Activated T-cell treated with anti-CD3 and anti-CD28 coated beads for 4 hours (primary cell): ENCODE results near the gene GPRC5D.

Experiments
- DNase-seq: peaks from one replicate; pipeline ENCODE4 v3.0.0-alpha.2; 2020

GPRC5D gene

DNA sequence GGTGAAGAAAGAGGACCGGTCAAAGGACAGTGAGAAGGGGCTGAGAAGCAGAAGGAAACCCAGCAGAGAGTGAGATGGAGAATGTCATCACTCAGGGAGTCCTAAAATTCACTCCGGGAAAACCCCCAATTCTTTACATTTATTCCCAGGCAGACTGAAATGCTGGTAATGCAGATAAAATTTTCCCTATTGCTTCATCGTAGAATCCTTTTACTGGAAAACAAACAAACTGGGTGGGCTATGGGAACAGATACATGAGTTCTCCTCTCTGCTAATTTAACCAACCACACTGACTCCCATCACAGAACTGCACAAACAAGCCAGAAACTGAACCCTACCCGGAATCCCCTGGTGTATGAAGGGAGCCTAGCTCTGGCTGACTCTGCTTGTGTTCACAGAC is 27.2 kb upstream of the GPRC5D start:
- no peak for DNase-seq

DNA sequence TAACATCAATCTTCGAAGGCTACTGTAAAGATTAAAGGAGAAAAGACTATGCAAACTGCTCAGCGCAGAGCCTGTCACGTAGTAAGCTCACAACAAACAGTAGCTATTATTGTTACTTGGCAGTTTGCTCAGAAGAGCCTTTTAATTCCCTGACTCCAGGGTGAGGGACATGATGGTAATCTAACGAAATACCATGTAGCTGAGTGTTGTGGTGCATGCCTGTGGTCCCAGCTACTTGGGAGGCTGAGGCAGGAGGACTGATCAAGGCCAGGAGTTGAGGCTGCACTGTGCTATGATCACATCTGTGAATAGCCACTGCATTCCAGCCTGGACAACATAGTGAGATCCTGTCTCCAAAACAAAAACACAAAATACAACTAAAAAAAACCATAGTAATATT is 25.3 kb upstream of the GPRC5D start:
- no peak for DNase-seq

DNA sequence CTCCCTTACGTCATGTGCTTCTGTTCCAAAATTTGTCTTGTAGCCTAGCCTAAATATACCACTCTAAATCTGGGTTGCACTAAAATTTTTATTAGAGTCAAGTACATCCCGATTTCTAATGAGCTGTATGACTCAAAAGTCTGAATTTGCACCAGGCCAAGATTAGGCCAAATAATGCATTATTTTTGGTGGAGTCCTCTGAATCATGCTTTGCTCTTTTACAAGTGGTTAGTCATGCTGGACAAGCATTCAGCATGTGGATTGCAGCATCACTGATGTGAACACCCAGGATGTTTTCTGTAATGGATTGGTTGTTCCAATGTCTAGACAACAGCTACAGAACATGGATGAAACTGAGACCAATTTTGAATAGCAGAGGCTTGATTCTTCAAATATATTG is 24.4 kb upstream of the GPRC5D start:
- no peak for DNase-seq

DNA sequence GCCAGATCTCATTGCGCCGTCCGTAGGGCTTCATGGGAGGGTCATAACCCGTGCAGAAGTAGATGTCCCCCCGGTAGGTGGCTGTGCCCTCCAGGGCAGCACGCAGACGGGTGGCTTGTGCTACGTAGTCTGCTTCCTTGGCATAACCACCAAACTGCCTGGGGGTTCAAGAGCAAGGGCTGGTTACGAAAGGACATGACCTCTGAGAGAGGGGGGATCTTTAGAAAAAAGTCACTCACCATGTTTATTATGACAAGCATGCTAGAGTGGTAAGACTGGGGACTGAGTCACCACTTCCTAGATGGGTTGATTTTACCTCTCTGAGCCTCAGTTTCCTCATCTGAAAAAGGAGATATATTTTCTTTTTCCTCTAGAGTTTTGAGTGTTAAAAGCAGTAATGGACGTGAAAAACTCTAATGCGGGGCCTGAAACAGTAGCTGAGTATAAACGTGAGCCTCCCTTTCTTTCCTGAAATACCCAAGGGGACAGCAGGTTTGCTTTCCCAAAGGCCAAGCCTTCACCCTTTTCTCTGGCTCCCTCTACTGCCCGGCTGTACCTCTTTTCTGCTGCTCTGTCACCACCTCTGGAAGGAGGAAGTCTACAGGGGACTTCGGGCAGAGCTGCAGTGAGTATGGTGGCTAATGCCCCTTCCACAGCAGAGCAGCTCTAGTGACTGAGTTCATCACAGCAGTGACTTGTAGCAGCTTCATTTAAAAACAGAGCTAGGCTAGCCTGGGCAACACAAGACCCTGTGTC is 23.5 kb upstream of the GPRC5D start:
- no peak for DNase-seq

DNA sequence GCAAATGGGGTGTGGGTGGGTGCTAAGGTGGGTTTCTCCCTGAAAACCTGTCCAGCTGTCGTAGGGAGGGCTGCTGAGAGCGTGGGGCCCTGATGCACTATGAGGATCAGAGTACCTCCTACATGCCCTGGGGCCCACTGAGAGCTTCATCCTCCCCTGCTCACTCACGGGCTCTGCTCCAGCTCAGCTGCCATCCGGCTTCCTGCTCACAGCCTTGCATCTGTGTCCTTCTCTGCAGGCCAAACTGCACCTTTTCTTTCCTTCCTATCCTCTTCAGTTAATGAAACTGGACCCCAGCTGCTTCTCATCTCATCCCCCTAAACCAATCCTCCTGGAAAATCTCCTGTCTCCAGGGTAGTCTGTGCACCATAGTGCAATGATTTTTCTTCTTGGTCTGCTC is 22.2 kb upstream of the GPRC5D start:
- DNase-seq: no peak

DNA sequence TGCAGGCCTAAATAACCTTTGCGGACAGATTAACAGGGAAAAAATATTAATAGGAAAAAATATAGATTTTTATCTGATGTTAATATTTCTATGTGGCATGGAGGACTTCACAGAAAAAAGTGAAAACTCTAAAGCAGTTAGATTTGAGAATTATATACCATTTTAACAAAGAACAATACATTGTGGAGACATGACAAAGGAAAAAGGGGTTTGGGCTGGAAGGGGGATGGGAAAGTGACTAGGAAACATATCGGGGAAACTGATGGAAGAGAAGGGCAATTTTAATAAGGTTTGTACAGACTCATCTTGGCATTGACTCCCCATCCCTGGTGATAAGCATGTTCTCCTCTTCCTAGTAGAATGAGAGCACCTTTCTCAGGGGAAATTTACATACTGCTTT is 21.0 kb upstream of the GPRC5D start:
- DNase-seq: no peak

DNA sequence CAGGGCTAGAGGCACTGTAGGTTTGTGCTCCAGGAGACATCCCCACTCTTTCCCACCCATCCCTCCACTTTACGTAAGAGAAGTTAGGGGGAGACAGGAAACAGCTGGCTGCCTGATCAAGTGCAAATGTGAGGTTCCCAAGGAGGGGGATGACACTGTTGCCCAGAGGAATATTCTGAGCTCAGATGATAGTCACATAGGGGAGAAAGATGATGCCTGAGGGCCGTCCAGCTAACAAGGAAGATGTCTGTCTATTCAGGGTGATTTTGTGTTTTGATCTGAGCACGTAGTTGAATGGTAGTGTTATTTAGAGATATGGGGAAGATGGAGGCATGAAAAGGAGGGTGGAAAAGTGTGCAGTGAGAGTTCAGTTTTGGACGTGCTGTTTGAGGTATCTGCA is 13.9 kb upstream of the GPRC5D start:
- no peak for DNase-seq

DNA sequence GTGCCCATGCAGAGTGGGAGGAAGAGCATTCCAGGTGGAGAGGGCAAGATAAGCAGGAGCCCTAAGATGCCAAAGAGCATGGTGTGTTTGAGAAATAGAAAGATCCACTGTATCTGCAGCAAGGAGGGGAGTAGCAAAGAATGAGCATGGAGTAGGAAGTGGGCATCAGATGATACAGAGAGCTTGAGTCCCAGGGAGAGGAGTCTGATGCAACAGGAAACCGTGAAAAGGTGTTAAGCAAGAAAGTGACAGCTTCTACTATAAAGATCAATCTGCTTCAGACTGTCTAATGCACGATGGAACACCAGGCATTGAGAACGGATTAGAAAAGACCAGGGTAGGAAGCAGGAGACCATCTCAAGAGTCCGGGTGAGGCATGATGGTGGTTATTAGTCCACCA is 12.3 kb upstream of the GPRC5D start:
- no peak for DNase-seq

DNA sequence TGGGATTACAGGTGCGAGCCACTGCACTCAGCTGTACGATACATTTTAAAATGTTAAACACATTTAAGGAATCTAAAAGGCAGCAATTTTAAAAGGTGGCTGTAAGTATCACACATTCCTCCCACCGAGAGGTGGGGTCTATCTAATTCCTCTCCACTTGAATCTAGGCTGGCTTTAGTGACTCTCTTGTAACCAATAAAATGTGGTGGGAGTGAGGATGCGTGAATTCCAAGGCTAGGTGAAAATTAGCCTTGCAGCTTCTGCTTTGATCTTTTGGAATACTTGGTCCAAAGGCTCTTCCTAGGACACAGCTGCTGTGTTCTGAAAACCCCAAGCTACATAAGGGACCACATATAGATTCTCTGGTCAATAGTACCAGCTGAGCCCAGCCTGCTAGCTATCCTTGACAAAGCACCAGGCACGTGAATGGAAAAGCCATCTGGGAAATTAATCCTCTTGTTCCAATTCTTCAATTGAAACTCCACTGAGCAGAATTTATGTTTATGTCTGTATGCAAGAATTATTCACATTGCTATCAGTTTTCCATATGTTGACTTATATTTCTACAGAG is 8.8 kb upstream of the GPRC5D start:
- DNase-seq: no peak

DNA sequence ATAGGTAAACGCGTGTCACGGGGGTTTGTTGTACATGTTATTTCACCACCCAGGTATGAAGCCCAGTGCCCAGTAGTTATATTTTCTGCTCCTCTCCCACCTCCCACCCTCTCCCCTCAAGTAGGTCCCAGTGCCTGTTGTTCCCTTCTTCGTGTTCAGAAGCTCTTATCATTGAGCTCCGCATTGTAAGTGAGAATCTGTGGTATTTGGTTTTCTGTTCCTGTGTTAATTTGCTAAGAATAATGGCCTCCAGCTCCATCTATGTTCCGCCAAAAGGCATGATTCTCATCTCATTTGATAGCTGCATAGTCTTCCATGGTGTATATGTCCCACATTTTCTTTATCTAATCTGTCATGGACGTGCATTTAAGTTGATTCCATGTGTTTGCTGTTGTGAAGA is 6.9 kb upstream of the GPRC5D start:
- no peak for DNase-seq

DNA sequence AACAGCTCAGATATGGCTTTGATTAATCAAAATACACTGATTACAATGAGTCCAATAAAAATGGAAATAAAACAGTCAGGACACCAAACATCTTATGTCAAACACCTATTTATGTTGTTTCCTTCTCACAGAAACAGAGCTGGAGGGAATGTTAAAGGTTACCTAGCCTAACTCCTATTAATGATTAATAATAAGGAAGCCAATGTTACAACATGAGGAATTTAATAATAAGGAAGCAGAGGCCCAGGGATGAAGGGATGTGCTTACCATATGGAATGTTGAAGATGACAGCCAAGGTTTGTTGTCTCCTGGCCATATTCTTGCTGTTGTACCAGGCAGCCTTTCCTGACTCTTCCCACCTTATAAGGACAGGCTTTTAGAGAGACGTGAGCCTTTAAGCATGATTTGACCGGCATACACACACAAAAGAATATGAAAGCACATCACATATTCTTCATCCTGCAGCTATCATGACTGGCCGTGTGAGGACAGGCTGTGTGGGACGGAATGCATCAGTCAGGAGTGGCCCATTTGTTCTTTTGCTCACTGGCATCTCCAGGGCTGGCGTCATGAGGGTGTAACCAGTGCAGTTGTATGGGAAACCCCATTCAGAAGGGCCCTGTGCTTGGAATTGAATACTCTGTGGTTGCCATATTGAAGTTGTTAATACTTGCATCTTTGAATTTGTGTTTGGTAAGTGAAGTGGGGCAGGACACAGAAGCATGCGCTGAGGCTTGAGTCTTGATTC is 3.1 kb upstream of the GPRC5D start:
- DNase-seq: no peak

DNA sequence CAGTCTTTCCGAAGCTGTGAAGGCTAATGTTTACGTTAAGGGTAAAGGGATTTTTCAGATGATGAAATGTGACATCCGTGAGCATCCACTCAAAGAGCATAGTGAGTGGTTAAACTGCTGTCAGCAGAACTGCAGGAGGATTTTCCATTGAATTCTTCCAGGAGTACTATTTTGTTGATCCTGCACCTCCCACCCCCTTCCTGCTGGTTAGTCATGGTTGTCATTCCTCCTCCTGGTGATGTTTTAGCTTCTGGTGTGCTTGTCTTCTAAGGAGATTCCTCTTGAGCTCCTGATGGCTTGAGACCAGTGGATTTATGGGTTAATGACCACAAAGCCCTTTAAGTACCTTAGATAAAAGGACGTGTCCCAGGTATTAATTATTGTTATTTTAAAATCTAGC is 2.4 kb upstream of the GPRC5D start:
- no peak for DNase-seq

DNA sequence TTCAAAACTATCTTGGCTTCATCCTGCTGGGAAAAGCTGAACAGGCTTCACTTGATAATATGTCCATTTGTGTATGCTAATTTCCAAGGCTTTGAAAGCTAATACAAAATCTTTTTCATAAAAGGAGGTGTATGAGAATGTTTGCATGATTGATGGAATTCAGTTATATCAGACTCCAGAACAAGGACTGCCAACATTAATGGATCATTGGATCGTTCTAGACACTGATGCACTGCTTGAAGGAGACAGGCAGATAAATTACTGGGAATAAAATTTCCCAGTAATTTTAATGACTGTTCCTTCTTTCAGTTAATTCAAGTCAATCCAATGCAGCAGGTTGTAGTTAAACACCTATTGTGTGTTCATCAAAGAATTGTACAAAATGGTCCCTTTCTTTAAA is 466 bp downstream of the GPRC5D start:
- DNase-seq: no peak

DNA sequence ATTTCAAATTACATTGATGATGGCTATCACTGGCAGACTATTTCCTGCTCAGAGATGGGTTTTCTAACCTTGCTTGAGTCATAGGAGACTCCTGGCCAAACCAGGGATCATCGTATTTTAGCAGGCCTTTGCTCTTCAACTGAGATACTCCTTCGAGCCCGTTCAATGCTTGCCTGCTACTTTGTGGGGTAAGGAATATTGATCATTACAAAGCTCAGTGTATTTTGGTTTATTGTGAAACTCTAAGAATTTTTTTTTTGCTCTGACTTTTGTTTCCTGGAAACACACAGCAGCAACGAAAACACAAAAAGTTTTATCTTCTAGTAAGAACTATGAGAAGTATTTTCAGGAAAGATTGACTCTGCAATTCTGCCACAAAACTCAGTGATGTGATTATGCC is 4.1 kb downstream of the GPRC5D start:
- no peak for DNase-seq

DNA sequence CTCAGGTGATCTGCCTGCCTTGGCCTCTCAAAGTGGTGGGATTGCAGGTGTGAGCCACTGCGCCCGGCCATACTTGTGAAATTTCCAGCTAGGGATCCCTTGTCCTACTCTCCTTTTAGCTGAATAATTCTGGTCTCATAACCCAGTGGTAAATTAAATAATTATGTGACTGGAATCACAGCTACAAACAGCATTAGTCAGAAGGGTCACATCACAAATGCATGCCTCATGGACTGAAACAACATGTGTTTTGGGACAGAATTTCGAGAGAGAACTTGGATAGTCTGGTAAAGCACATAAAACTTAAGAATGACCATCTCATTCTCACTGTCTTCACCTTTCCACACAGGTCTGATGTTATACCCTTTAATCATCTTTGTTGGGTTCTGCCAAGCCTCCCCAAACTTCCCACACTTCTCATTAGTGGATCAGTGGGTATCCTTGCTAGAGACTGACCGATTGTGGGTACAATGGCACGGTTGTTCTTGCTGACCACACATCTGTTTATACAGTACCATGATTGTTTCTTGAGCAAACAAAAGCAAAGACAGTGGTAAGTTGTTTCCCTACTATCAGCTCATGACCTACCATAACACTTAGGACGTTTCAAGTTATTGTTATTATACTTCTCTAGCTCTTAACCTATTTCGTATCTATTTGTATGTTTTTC is 5.1 kb downstream of the GPRC5D start:
- DNase-seq: no peak

DNA sequence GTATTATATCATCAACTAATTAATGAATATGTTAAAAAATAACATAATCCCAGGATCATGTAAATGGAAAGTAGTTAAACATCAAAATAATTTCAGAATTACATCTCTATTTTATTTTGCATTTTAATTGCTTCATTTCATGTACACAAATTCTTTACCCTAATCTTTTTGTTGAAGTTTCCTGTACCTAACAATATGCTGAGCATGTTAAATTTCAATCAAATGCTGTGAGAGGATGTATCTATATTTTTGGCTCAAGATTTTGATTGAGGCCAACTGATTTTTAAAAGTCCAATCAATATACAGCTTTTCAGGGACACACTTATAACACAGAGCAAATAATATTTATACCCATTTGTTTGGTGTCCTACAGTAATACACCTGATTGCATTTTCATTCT is 6.4 kb downstream of the GPRC5D start:
- no peak for DNase-seq

DNA sequence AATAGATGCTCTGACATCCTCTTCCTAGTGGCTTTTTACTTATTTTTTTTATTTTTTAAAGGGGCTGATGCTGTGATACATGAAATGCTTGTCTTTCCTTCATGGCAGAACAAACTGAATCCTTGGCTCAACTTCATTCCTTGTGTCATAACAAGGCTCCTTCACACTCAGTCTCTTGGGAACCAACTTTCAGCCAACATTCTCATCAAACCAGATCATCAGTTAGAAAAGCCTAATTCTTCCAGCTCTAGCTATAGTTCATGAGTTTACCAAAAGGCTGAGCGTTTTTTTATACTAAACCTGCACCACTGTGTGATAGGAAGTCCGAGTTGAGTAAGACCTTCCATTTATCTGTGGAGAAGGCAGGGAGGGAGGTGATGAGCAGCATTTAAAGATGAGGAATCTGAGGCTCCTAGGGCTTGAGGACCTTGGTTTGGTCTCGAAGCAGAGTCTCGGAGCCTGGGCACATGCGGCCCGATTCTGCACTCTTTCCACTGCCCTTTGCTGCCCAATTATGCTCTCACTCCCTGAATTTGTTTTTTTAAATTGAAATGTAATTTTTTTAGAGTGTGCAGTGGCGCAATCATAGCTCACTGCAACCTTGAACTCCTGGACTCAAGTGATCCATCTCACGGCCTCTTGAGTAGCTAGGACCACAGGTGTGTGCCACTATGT is 8.2 kb downstream of the GPRC5D start:
- no peak for DNase-seq

DNA sequence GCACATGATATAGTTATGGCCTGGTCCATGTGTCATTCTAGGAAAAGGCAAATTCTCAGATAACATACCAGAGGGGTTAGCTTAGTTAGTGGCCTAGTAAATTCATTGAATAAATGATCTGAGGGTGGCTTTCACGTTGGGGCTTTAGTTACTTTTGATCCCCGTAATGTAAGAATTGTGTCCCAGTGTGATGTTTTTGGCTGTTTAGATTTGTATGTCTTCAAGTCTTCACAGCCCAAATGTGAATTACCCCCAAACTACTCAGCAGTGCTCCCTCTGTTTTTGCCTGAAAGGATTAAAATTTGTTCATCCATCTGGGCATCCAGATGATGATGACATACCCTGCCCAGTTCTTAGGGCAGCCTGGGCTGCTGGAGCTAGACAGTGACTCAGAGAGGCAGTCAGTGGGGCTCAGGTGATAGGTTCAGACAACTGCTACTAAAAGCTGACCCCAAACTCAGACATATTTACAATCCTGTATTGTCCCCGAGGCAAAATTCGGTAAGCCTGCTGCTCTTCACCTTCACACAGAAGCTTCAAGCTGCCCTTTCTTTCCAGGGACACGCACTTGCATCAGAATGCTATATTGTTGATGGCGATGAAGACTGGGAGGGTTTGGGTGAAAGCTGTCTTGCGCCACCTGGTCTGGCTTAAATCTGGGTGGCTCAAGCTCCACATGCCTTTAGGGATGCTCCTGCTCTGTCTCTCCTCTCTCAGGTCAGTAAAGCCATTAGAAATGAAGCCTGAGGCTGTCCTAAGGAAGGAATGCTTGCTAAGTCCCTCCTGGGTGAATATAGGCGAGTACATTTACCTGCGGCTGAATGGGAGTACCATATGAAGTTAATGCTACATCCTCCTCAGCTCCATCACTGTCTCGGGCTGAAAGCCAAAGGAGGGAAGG is 10.3 kb downstream of the GPRC5D start:
- DNase-seq: no peak

DNA sequence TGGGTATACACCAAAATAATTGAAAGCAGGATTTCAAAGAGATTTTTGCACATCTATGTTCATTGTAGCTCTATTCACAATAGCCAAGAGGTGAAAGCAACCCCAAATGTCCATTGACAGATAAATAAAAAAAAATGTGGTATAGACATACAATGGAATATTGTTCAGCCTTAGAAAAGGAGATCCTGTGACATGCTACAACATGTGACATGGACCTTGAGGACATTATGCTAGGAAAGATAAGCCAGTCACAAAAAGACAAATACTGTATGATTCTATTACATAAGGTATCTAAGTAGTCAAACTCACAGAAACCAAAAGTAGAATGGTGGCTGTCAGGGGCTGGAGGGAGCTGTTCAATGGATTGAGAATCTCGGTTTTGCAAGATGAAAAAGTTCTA is 12.1 kb downstream of the GPRC5D start:
- DNase-seq: no peak

DNA sequence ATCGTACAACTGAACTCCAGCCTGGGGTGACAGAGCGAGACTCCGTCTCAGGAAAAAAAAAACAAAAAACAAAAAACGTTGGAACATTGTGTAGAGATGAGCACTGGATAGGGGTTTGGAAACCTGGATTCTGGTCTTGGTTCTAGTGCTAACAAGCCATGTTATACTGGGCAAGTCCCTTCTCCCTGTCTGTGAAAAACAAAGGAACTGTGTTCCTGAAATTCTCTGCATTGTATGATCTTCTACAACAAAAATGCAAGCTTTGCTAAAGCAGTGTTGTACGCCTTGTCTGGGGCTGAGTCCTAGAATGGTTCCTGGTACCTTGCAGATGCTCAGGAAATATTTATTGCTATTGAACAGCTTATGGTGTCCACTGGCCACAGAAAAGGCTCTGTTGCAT is 13.4 kb downstream of the GPRC5D start:
- no peak for DNase-seq

DNA sequence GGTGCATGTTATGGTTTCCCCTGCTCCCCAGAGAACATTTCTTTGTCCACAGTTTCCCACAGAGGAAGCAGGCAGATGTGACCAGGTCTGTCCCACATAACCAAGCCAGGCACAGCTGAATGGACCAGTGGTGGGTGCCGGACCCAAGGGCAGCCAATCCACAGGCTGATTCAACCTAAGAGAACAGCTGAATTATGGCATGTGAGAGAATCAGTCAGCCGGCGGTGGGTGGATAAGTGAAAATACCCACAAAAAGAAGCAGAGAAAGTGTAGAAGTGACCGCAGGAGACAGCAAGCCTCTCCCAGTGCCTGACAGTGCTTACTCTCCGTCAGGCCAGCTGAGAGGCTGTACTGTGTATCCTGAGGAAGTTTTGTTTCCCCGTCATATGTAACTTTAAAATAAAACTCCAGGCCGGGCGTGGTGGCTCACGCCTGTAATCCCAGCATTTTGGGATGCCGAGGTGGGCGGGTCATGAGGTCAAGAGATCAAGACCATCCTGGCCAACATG is 14.9 kb downstream of the GPRC5D start:
- DNase-seq: no peak

DNA sequence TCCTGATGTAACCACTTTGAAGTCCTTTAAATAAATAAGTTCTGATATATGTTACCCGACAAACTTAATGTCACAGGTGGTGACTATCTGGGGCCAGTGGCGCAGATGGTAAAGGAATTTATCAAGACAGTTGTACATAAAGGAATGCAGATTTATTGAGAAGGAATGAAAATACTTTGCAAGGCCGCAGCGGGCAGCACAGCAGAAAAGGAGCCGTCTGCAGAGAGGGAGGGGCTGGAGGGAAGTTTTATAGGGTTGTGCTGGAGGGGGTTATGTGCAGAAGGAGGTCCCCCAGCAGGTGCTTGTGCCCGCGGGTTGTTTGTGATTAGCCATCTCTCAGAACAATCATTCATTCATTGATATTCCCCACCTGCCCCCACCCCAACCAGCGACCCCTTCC is 17.4 kb downstream of the GPRC5D start:
- DNase-seq: no peak
